ENCODE measurements around the gene STPG4.

Gene STPG4

DNA sequence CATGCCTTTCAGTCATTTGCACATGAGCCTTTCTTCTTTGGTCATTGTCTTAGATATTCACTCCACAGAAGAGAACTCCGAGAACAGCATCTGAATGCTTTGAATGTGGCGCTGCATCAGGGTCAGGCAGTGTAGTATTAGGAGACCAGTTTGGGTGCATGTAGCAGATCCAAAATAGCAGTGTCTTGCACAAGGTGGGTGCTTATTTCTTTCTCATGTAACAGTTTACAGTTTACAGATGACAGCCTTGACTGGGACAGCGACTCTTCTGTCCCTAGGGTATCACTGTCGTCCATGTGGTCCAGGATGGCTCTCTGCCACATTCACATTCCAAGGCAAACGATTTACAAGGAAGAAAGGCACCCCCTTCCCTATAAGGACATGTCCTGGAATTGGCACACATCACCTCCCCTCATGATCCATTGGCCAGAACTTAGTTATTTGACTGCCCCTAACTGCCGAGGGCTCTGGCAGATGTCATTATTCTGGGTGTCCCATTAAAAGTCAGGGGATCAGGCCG, 101.0 kb downstream of the STPG4 start:
- no peak for DNase-seq (ENCODE audit: low read depth in 2 of 2)

DNA sequence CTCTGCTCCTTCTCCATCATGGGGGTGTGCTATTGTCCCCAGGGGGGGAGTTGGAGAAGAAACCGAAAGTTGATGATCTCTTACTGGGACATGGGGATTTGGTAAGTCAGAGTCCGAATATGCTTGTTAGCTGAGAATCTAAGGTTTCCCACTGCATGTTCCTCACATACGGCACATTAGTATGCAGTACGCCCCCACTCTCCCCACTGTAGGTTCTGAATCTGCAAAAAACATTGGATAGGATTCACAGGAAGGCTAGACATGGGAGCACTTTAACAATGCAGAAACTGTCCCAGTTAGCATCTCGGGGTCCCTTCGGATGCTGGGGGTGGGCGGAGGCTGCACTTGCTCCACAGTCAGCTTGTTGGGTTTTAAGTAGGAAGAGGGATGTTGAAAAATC, 102.3 kb downstream of the STPG4 start:
- no peak for DNase-seq (ENCODE audit: low read depth in 2 of 2)

DNA sequence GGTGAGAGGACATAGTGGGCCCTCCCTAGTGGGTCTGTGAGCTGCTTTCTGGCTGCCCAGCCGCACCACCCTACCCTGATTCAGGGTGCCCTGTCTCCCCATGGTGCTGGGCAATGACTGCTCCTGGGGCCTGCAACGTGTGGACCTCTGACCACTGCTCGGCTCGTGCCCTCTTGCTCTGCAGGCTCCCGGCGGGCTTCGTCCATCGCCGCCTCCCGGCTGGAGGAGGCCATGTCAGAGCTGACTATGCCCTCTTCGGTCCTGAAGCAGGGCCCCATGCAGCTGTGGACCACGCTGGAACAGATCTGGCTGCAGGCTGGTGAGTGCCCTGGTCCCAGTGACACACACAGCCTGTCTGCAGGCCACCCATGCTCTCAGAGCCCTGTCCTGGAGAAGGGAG, 103.5 kb downstream of the STPG4 start:
- no peak for DNase-seq (ENCODE audit: low read depth in 2 of 2)

DNA sequence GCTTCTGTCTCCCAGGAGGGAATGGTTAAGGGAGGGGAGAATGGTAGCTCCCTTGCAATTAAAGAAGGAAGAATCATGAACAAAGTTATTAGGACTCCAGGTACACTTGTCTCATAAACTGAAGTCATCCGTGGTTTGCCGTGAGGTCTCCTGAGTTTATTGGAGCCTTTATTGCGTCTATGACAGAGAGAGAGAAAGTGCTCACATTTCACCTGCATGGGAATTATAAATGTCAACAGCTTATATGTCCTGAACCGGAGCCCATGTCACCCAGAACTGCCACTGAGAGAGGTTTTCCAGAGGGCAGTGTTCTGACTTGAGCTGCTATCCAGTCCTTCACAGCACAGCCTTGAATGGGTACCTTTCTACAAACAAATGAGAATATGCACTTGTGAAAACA, 104.3 kb downstream of the STPG4 start:
- DNase-seq (ENCODE audit: low read depth in 2 of 2): no peak

DNA sequence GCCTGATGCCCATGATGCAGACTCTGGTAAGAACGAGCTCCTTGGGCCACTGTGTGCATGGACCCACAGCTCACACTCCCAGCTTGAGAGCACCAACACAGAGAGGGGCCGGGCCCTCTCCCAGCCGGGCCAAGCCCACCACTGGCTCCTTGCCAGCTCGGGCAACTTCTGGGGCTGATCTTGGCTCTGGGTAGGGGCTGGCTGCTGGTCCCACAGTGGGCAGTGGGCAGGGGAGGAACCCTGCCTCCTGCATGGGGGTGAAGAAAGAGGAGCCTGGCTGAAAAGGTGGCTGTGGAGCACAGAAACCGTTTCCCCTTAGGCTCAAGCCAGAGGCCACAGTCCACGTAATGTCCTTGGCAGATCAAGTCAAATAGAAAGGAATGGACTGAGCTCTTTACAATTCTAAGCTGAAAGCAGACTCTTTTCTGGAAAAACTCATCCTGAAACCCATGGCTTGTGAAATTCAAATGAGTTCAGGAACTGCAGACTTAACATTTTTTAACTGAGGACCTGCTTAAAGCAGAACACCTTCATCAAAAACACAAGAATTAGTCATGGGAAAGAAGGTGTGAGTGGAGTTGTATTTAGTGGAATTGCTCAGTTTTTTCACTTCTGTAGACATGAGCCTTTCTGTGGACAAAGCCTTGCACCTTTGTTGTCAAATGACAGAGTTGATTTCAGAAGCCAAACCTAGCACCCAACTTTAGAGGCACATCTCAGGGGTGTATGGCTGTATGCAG, 104.9 kb downstream of the STPG4 start:
- no peak for DNase-seq (ENCODE audit: low read depth in 2 of 2)

DNA sequence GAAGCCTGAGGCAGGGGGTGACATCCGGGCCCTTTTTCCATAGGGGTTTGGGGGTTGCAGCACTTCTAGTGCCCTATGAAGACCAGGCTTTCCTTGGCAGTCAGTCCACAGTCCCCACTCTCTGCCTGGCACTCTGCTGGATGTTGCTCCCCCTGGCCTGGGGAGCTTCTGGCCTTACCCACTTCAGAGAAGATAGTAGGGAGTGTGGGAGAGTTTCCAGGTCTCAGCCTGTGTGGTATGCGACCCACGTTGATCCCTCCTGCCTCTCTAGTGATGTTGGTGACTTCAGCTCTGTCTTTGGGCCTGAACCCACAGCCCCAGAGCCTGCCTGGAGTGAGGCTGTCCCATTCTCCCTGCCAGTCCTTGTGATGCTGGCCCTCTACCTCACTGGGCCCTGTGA, 105.6 kb downstream of the STPG4 start:
- no peak for DNase-seq (ENCODE audit: low read depth in 2 of 2)

DNA sequence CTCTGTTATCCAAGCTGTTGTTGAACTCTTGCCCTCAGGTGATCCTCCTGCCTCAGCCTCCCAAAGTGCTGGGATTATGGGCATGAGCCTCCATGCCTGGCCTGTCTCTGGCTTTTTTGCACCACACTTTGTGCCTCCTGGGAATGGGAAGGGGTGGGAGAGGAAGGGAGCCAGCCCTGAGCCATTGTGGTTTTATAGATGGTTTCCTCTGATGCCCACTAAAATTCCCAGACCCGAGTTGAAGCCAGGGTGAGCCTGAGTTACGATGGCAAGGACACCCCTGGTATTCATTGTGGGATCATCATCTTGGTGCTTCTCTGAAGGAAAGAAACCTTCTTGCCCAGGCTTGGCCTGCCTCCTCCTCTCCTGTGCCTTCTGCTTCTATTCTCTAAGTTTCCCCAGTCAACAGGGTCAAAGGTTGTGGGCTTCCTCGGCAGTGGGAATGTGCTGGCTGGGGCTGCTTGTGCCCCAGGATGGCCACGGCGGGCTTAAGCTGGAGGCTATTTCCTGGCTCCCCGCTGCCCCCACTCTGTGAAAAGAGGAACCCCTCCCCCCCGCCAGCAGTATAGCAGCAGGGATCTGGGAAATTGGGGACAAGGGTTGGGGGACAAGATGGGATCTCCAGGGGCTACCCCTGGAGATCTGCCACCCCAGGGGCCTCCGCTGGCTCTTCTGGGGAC, 106.2 kb downstream of the STPG4 start:
- DNase-seq (ENCODE audit: low read depth in 2 of 2): no peak

DNA sequence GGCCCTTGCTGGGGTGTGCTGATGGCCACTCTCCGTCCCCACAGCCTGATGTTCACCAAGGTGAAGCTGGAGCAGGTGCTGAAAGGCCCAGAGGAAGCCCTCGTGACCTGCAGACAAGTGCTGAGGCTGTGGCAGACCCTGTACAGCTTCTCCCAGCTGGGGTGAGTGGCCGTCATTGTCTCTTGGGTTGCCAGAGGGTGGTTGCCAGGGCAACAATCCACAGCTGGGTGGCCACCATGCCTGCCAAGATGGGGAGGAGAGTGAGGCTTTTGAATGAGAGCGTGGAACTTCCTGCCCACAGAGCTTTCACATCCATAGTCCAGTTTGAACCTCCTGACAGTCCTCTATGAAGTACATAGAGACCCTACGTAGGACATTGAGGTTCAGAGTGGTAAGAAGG, 108.8 kb downstream of the STPG4 start:
- DNase-seq (ENCODE audit: low read depth in 2 of 2): no peak

DNA sequence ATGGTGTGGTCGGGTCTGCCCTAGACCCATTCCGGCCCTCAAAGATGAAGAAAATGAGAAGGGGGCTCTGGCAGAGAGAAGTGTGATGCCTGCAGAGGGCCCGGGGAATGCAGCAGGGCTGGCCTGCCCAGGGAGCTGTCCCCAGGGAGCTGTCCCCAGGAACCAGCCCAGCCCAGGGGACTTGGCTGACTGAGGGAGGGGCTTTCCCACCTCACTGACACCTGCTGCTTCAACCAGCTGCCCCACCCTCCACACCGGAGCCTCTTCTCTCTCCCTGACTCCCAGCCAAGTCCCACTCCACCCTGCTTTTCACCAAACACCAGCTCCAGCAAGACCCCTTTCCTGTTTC, 111.2 kb downstream of the STPG4 start:
- DNase-seq (ENCODE audit: low read depth in 2 of 2): no peak

DNA sequence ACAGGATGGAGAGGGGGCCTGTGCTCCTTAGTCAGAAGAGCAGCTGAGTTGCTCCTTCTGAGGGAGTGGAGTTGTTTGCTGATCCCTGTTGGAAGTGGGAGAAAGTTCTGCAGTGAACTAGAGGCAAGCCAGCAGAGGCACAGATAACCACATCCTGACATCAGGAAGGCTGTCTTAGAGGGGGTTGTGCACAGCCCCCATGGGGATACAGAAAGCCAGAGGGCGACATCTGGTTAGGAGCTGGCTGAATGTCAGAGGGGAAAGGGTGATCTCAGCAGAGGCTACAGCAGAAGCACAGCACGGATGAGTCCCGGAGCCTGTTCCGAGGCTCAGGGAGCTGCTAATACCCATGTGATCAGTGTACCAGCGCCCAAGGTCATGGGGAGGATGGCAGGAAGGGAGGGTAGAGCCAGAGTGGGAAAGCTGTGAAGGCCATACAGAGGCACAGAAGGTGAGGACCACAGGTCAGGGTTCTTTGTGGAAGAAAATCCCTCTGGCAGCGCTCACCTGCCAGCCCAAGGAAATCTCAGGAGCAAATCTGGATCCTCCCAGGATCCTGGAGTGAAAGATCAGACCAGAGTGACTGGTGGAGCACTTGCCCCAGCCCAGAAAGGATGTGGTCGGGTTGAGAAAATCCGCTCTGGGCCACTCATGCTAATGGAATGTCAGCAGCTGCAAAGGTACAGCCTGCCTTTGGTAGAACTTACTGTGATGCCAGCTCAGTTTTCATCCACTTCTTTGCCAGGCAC, 111.8 kb downstream of the STPG4 start:
- DNase-seq (ENCODE audit: low read depth in 2 of 2): no peak

DNA sequence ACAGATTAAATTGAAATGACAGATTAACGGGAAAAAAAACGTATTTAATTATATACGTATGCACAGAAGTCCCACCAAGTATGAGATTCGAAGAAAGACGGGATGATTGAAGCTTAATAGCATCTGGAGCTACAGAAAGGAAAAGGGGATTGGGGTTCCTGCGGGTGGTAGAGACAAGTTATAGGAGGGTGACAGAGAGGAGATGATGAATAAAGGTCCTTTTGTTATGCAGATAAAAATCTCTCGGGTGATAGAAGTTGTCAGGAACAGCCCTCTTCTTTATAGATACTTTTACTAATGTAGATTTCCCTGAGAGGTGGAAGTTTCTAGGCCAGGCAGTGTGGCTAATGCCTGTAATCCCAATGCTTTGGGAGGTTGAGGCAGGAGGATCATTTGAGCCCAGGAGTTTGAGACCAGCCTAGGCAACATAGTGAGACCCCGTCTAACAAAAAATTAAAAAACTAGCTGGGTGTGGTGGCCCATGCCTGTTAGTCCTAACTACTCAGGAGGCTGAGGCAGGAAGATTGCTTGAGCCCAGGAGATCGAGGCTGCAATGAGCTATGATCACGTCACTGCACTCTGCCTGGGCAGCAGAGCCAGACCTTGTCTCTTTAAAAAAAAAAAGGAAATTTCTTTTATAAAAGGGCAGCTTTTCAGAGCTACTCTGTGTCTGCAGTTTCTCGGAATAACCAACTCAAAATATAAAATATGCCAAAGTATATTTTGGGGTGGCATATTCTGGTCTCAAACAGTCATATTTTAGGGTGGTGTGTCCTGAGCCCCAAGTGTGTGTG, 113.0 kb downstream of the STPG4 start:
- DNase-seq (ENCODE audit: low read depth in 2 of 2): no peak

DNA sequence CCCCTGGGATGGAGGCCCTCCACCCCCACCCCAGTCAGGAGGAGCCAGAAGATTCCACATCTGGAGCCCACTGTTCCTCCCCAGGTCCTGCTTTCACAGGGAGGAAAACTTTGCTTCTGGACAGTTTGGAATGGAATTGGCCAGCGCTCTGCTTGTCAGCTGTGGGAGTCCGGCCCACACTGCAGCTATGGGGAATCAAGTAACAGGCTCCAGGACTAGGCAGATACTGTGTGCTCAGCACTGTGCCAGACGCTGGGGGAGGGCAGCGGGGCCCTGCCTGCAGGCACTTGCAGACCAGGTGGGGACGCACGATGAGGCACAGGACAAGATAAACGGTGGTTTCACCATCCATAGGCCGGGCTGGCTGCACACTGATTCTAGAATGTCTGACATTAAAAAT, 114.0 kb downstream of the STPG4 start:
- DNase-seq (ENCODE audit: low read depth in 2 of 2): no peak

DNA sequence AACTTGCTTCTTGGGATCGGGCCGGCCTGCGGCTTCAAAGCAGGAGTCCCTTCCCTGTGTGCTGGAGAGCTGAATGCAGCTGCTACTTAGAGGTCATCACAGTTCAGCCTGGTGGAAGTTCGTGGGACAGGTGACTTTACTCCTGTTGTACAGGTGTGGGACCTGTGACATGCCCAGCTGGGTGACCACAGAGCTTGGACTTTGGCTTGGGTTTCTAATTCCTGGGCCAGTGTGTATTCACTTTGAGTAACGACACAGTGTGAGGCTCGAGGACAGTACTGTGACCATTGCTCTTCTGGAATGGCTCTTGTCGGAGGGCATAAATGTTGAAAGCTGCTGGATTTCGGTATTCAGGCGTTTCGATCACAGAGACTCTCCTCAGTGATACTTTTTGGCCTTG, 114.5 kb downstream of the STPG4 start:
- no peak for DNase-seq (ENCODE audit: low read depth in 2 of 2)

DNA sequence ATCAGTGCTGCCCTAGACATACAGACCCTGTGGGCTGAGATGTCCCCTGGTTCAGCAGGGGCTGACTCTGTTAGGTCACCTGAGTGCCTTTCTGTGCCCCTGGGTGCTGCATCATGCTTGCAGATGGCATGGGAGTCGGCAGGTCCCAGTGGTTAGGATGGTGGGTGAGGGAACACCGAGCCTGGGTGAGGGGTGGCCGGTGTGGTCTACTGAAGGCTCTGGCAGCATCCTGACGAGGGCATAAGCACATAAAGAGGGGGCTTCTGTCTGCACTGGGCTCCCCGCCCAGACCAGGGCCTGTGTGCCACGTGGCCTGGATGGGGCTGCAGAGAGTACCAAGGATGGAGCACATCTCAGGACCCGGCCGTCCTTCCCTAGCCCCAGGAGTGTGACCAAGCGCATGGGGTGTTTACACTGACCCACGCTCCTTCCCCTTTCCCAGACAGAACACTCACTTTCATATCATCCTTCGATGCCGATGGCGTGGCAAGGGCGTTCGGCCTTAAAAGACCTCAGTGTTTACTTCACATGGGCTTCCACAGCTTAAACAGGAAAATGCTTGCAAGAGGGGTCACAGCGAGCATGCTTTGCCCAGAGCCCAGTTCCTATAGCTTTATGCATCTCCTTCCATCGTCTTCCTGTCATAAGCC, 115.1 kb downstream of the STPG4 start:
- DNase-seq (ENCODE audit: low read depth in 2 of 2): no peak

DNA sequence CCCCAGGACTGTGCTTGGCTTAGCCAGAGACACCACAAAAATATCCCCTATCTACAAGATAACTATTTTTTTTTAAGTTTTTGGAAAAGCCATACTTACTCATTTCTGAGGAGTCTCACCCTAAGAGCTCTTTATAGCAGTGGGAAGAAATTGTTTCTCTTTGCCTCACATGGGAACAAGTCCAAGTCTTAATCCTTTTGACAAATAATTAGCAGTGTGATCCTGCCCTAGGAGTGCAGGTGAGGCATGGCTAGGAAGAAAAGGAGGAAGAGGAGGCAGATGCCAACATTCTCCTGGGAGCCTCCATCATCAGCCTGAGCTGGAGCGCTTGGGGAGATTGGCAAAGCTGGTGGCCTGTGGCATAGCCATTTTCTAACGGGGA, 115.6 kb downstream of the STPG4 start:
- no peak for DNase-seq (ENCODE audit: low read depth in 2 of 2)

DNA sequence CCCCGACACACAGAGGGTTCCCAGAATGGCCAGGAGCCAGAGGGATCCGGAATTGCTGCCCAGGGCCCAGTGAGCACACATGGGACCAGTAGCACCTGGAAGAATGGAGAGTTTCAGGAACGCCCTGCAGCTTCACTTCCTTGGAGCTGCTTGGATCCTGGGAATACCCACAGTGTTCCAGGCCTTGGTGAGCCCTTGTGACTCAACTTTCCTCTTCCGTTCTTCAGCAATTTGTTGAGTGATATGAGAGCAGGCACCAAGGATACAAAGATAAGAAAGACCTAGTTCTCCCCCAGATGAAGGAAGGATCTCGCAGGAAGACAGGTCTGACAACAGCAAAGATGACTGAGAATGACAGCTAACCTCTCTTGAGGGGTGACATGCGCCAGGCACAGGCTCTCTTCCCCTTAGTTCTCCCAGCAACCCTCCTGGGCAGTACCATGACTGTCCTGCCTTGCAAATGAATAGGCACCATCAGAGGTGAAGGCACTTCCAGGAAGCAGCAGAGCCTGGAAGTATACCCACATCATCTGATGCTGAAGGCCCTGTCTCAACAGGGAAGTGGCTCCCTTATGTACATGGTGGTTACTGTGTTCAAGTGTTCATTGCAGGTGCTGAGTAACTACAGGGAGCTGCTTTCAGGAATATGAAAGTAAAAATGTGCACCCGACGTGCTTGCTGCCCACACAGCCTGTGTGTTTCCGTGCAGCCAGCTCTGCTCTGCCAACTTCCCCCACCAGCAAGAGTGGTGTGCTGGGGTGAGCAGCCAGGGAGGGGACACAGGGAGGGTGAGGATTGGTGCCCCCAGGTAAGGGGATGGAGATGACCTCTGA, 116.2 kb downstream of the STPG4 start:
- peak in 1 of 2 donors; percentile 7 for DNase-seq (ENCODE audit: low read depth in 2 of 2)

DNA sequence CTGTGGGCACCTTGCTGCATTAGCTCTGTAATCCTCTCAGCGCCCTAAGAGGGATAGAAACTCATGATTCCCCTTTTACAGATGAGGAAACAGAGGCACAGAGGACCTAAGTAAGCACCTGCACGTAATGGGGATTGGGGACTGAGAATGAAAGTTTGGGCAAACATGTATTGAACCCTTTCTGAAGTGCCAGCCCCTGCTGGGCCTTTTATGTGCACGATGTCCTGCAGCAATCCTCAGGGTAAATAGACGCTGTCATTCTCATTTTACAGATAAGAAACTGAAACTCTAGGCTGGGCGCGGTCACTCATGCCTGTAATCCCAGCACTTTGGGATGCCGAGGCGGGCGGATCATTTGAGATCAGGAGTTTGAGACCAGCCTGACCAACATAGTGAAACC, 117.4 kb downstream of the STPG4 start:
- DNase-seq (ENCODE audit: low read depth in 2 of 2): no peak

Data from stimulated activated CD4-positive, alpha-beta T cell treated with anti-CD3 and anti-CD28 coated beads, Interleukin-4, amount 100 ng/mL, for 48 hours (primary cell).